Thyroid gland (tissue), 4 donors: ENCODE measurements around the gene ICE2.

Source experiments
- POLR2A ChIP-seq, 2 donors: fragments of 450-650 bp; IDR thresholded peaks; one replicate each; pipeline ENCODE4 v1.6.1; 2017; ENCODE audit warnings: antibody characterized with exemption in 2 of 2, mild to moderate bottlenecking in 2 of 2, moderate library complexity in 1 of 2
- TF ChIP-seq, protein P1 (sequence below), 6 experiments: fragments of 200-600 bp in 3 of 6; fragments of 450-650 bp in 3 of 6; sonication (generic) in 3 of 6; IDR thresholded peaks; one replicate each; pipeline ENCODE4 v1.5.1; 2016 to 2019; ENCODE audit warnings: antibody characterized with exemption in 6 of 6, mild to moderate bottlenecking in 2 of 6, inconsistent platforms in 1 of 6, moderate library complexity in 1 of 6

DNA sequence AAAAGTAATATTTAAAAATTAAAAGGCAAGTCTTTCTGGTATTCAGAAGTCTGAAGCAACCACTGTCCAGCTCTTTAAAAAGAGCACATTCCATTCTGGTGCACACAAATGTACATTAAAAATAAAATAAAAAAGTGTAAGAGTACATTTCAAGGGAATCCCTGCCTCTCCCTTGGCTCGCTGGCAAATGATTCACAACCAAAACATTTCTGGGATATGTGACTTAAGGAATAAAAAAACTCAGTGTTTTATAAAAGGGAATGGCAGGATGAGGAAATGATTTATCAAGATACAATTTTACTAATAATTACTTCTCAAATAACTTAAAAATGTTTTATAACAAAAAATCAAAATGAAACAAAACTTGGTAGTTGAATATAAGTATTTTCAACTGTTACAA is 57.4 kb downstream of the ICE2 start:
- TF ChIP-seq, protein P1, sequence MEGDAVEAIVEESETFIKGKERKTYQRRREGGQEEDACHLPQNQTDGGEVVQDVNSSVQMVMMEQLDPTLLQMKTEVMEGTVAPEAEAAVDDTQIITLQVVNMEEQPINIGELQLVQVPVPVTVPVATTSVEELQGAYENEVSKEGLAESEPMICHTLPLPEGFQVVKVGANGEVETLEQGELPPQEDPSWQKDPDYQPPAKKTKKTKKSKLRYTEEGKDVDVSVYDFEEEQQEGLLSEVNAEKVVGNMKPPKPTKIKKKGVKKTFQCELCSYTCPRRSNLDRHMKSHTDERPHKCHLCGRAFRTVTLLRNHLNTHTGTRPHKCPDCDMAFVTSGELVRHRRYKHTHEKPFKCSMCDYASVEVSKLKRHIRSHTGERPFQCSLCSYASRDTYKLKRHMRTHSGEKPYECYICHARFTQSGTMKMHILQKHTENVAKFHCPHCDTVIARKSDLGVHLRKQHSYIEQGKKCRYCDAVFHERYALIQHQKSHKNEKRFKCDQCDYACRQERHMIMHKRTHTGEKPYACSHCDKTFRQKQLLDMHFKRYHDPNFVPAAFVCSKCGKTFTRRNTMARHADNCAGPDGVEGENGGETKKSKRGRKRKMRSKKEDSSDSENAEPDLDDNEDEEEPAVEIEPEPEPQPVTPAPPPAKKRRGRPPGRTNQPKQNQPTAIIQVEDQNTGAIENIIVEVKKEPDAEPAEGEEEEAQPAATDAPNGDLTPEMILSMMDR (IDR thresholded peaks at IDR 0.05): no peak
- no peak for TF ChIP-seq POLR2A (IDR thresholded peaks at IDR 0.05)
